NCI-H1105 treated with DMSO at 0.1 percent for 48 hours (cell line): Measurements from ENCODE around the gene SLC8A1.
A peak's percentile ranks its signal among the peaks of the same experiment; 100 is the strongest.

Experiments
- DNase-seq: peaks from one replicate; lab custom pipeline; 2025; lab: John Stamatoyannopoulos, UW

The SLC8A1 gene

DNA sequence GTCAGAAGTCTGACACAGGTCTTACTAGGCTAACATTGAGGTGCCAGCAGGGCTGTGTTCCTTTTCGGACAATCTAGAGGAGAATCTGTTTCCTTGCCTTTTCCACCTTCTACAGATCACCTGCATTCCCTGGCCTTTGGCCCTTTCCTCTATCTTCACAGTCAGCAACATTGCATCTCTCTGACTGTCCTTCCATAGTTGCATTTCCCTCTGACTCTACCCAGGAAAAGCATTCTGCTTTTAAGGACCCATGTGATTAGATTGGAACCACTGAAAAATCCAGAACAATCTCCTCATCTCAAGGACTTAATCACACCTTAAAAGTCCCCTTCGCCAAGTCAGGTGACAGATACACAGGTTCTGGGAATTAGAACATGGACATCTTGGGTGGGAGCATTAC is 181.5 kb downstream of the SLC8A1 start:
- no peak for DNase-seq

DNA sequence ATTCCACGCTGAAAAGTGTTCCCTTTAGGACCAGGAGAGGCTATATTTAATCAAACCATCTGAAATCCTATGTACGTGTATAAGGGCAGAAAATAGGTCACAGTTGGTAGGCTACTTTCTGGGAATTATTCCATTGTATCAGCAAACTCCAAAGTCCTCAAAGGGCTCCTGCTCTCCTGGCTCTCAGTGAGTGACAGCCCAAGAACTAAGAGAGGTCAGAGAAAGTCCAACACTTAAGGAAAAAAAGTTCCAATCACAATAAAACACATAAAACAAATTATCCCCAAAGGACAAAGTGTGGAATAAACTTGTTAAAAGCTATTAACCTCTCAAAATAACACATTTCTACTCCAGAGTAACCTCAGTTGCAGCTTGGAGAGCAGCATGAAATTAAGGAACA is 183.3 kb downstream of the SLC8A1 start:
- no peak for DNase-seq

DNA sequence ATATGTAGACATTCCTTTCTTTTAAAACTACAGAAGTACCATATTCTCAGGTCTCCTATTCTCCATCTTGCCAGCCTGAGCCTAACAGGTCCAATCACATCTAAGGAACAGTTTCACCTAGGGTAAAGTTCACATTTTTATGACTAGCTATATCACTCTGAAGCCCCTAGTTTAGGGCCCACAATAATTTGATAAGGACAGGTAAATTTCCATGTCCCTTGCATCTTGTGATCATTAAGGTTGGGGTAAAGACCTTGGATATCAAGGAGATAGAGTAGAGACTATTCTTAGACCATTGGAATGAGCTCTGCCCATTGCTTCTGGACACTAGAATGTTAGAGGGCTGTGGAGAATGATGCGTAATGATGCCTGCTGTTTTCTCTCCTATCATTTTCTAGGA is 185.7 kb downstream of the SLC8A1 start:
- no peak for DNase-seq

DNA sequence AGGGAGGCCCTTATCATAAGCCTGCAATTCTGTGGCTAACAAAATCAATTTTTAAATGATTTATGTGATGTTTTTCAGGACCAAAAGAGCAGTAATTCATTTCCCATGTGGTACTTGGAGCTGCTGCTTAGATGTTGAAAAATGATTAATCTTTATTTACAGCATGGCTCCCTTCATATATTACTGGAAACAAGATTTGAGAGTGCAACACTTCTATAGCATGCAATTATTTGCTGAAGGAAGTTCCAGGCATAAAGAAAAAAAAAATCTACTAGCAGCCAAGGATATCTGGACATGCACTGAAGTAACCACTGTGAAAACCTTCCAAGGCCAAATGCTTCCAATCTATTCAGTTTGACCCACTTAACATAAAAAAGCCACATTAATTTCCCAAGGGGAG is 186.3 kb downstream of the SLC8A1 start:
- DNase-seq: no peak

GRCh38 chr2:40261042-40261441 is 190.8 kb downstream of the SLC8A1 start:
- DNase-seq: no peak

- no peak for DNase-seq
Measured at GRCh38 chr2:40260437-40260836, 191.5 kb downstream of the SLC8A1 start.

- no peak for DNase-seq
Measured at GRCh38 chr2:40259900-40260299, 192.0 kb downstream of the SLC8A1 start.

DNA sequence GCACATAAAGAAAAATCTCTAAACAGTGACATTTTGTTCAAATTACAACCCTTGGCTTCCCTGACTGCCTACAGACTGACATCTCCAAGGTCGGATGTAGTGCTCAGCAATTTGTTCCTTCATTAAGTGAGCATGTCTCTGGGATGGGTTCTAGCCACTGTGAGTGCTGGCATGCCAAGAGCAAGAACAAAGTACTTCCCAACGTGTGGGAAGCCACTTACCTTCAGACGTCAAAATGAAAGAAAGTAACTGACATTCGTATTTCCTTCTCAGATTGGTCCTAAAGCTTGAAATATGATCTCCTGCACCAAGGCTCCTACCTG is 193.8 kb downstream of the SLC8A1 start:
- DNase-seq: no peak

GRCh38 chr2:40257340-40258134 is 194.4 kb downstream of the SLC8A1 start:
- no peak for DNase-seq

DNA sequence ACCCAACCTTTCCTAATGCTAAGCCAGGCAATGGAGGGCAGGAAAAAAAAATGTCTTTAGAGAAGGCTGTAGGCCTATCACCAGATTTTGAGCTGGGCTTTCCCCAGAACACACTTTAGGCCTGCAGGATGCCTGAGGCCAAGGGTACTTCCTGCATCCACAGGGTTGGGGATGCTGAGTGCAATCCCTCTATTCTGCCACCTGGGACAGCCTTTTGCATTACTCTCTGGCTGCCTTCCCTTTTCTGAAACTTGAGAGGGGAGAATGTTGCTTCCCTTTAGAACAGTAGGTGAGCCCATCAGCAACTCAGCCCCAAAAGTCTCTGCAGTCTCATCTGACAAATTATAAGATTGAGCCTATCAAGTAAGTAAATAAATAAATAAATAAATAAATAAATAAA is 195.2 kb downstream of the SLC8A1 start:
- DNase-seq: peak; percentile 24

GRCh38 chr2:40256008-40256407 is 195.9 kb downstream of the SLC8A1 start:
- no peak for DNase-seq

DNA sequence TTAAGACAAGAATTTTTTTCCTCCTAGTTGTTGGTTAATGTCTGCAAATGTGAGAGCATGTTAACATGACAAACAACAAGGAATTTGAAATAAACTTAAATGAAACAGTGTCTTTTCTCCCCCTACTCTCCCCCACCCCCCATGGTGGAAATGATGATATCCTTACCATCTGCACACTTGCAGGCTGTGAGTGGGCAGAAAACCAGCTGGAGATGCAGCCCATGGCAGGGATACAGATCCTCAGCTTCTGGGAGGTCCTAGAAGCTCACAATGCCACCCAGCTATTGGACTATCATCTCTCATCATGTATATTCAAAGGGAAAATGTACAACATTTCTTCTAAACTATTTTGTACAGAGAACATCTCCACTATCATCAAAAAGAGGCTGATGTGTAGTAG is 196.8 kb downstream of the SLC8A1 start:
- no peak for DNase-seq

GRCh38 chr2:40254611-40255010 is 197.3 kb downstream of the SLC8A1 start:
- DNase-seq: no peak

DNA sequence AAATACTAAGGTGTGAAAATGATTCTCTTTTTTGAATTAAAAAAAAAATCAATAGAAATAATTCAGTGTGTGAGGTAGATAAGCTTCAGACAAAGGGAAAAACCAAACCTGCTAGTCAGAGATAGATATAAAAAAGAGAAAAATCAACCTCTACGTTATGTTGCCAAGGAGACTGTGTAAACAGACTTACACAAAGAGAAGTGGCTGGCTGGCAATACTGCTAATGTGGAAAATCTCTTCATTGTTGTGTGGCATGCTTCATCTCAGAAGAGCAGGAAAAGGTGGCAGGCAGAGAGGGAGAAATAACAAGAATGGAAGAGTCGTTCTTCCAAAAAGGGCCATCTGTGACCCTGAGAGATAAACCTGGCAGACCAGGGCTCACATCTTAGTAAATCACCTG is 200.8 kb downstream of the SLC8A1 start:
- DNase-seq: peak; percentile 97

DNA sequence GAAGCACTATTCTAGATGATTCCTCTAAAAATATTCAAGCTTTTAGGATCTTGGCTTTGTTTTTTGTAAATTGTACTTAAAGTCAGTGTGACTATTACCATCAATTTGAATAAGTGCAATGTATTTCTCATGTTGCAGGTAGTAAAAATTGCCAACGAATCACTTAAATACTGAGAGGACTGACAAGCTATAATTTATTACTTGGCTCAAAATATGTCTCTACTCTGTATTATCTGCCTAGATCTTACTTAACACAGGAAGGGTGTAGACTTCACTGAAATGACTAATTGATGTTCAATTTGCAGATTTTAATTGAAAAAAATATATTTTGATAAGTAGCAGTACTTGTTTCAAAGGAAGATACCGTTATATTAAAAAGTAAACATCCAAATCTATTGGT is 202.3 kb downstream of the SLC8A1 start:
- peak; percentile 30 for DNase-seq

DNA sequence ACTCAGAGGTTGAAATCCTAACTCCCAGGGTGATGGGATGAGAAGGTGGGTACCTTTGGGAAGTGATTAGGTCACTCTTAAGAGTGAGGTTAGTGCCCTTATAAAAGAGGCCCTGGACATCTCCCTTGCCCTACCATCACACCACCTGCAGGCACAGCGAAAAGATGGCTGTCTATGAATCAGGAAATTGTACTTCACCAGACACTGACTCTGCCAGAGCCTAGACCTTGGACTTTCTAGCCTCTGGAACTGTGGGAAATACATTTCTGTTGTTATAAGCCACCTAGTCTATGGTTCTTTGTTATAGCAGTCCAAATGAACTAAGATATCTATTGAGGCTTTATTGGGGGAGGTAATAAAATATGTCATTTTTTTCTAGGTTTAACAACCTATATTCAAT is 203.6 kb downstream of the SLC8A1 start:
- no peak for DNase-seq

DNA sequence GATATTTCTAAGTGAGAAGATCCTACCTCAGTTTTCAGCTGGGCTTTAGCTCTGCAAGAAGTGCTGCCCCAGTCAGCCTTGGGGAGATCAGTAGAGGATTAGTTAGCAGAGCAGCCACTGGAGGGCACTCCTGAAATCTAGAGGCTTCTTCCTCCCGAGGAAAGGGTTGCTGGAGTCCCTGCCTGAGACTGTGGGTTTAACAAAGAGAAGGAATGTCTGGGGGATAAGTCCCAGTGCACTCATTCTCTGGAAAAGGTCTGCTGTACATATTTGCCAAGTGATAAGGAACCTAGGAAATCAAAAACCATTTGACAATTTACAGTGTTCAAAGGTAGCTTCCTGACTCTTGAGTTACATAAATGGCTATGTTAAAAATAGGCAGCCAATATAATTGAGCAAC is 207.2 kb downstream of the SLC8A1 start:
- peak; percentile 26 for DNase-seq

- no peak for DNase-seq
Measured at GRCh38 chr2:40244251-40244650, 207.6 kb downstream of the SLC8A1 start.

GRCh38 chr2:40243581-40244187 is 208.2 kb downstream of the SLC8A1 start:
- peak; percentile 72 for DNase-seq

GRCh38 chr2:40242315-40242714 is 209.6 kb downstream of the SLC8A1 start:
- DNase-seq: peak; percentile 91

DNA sequence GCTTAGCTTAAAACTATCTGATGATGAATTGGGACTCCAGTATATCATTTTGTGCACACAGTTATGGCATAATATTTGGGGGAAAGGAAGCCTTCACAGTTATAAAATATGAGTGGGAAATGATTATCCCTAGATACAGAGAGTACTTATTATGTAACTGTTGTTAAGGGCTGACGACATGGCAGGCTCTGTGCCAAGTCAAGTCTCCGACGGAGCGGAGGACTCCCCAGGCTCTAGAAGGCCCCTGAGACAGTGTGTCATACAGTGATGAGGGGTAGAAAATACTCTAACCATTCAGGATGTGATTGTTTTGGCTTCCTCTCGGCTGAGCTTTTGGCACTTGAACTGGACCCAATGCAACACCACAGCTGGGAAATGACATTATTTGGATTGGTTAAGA is 211.8 kb downstream of the SLC8A1 start:
- peak; percentile 57 for DNase-seq

GRCh38 chr2:40230707-40231432 is 221.0 kb downstream of the SLC8A1 start:
- DNase-seq: no peak

DNA sequence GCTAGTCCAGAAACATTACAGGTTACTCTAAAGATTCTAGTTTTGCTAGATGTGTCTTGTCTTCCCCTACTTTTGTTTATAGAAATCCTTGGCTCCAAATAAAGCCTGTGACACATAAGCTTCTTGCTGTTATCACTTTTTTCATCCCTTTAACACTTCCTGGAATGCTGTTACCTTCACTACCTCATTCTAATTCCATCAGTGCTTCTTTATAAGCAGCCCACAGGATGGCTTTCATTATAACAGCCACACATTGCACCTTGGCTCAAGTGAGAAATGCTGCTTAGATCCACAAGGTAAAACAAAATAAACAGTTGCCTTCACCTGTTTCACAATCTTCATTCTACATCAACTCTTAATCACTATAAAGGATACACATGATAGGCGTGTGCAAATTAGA is 221.7 kb downstream of the SLC8A1 start:
- no peak for DNase-seq
